HL-60 (cell line): Measurements from ENCODE around the gene RYK.

Experiments
- CTCF ChIP-seq: IDR thresholded peaks from one replicate; pipeline ENCODE4 v1.5.1; 2011; ENCODE audit warnings: low read length, control low read depth, inconsistent platforms; ENCODE audit not compliant: insufficient read depth
- GABPA ChIP-seq: IDR thresholded peaks from 2 replicates; pipeline ENCODE4 v1.6.1; 2012; ENCODE audit warnings: low read depth
- POLR2AphosphoS5 ChIP-seq: IDR thresholded peaks from 2 replicates; pipeline ENCODE4 v1.6.1; 2012; ENCODE audit warnings: low read depth
- REST ChIP-seq: IDR thresholded peaks from 2 replicates; pipeline ENCODE4 v1.6.1; 2012; ENCODE audit warnings: low read depth; ENCODE audit not compliant: insufficient replicate concordance
- SPI1 ChIP-seq: IDR thresholded peaks from 2 replicates; pipeline ENCODE4 v1.6.1; 2012; ENCODE audit warnings: low read depth, mild to moderate bottlenecking, borderline replicate concordance

GRCh38 chr3:134277066-134277660 is 26.5 kb upstream of the RYK start:
- no peak for TF ChIP-seq CTCF
- no peak for TF ChIP-seq SPI1
- no peak for TF ChIP-seq REST
- no peak for TF ChIP-seq POLR2AphosphoS5
- no peak for TF ChIP-seq GABPA
